Parathyroid adenoma (tissue), 2 donors: ENCODE measurements around the gene ZNF420.

ENCODE experiments used
- H2AFZ ChIP-seq: fragments of 300-600 bp; sonication (generic); one replicate; pipeline ENCODE4 v1.7.0; 2017; ENCODE audit warnings: antibody characterized with exemption, mild to moderate bottlenecking
- H3K27ac ChIP-seq: fragments of 300-600 bp; sonication (generic); one replicate; pipeline ENCODE4 v1.7.0; 2017
- H3K27me3 ChIP-seq: fragments of 300-600 bp; sonication (generic); one replicate; pipeline ENCODE4 v1.7.0; 2017; ENCODE audit warnings: low read length; ENCODE audit not compliant: control insufficient read depth, insufficient read depth
- H3K36me3 ChIP-seq: fragments of 300-600 bp; sonication (generic); one replicate; pipeline ENCODE4 v1.7.0; 2017; ENCODE audit warnings: low read length; ENCODE audit not compliant: control insufficient read depth, insufficient read depth
- H3K4me1 ChIP-seq: fragments of 300-600 bp; sonication (generic); one replicate; pipeline ENCODE4 v1.7.0; 2017; ENCODE audit warnings: control low read depth
- H3K4me2 ChIP-seq: fragments of 300-600 bp; sonication (generic); one replicate; pipeline ENCODE4 v1.7.0; 2017; ENCODE audit warnings: low read length
- H3K4me3 ChIP-seq: fragments of 300-600 bp; sonication (generic); one replicate; pipeline ENCODE4 v1.7.0; 2017; ENCODE audit warnings: low read depth, low read length
- H3K79me2 ChIP-seq: fragments of 300-600 bp; sonication (generic); one replicate; pipeline ENCODE4 v1.7.0; 2017; ENCODE audit warnings: control low read depth
- H3K9ac ChIP-seq: fragments of 300-600 bp; sonication (generic); one replicate; pipeline ENCODE4 v1.7.0; 2017; ENCODE audit warnings: mild to moderate bottlenecking
- H3K9me3 ChIP-seq: fragments of 300-600 bp; sonication (generic); one replicate; pipeline ENCODE4 v1.7.0; 2017; ENCODE audit warnings: low read length; ENCODE audit not compliant: control insufficient read depth
- CTCF ChIP-seq: fragments of 300-600 bp; sonication (generic); IDR thresholded peaks from one replicate; pipeline ENCODE4 v1.7.0; 2017; ENCODE audit warnings: antibody characterized with exemption, mild to moderate bottlenecking
- donor health status: primary hyperparathyroidism.

The ZNF420 gene

GRCh38 chr19:37078717-37079032 is 442 bp downstream of the ZNF420 start:
- H3K9me3 ChIP-seq, result no peaks in the 10 kb centered on the region
- peak overlapping the region; percentile 92 for H3K4me2 ChIP-seq
- H3K79me2 ChIP-seq, result peaks cover 20% of the 10 kb centered on the region
- no peak for TF ChIP-seq CTCF
- H3K27ac ChIP-seq, result peak overlapping the region; percentile 85
- H3K27me3 ChIP-seq, result no peaks in the 10 kb centered on the region
- H2AFZ ChIP-seq, result peak overlapping the region; percentile 97
- peak overlapping the region; percentile 86 for H3K4me3 ChIP-seq
- H3K9ac ChIP-seq, result peak overlapping the region; percentile 77
- H3K4me1 ChIP-seq, result peaks cover 8% of the 10 kb centered on the region
- H3K36me3 ChIP-seq, result no peaks in the 10 kb centered on the region

GRCh38 chr19:37079238-37079637 is 1.0 kb downstream of the ZNF420 start:
- Histone ChIP-seq H3K4me2 (peak overlapping the region; percentile 92), H3K4me1 (peaks cover 8% of the 10 kb centered on the region), H2AFZ (no peak overlapping the region), H3K27ac (no peak overlapping the region), H3K79me2 (peaks cover 20% of the 10 kb centered on the region), H3K36me3 (no peaks in the 10 kb centered on the region), H3K4me3 (peak overlapping the region; percentile 86), H3K9me3 (no peaks in the 10 kb centered on the region), H3K9ac (no peak overlapping the region), H3K27me3 (no peaks in the 10 kb centered on the region)
- TF ChIP-seq CTCF, result no peak

GRCh38 chr19:37082307-37082706 is 4.1 kb downstream of the ZNF420 start:
- no peaks in the 10 kb centered on the region for H3K9me3 ChIP-seq
- peaks cover 8% of the 10 kb centered on the region for H3K4me1 ChIP-seq
- no peaks in the 10 kb centered on the region for H3K27me3 ChIP-seq
- no peak overlapping the region for H2AFZ ChIP-seq
- peaks cover 2% of the 10 kb centered on the region for H3K36me3 ChIP-seq
- no peak overlapping the region for H3K27ac ChIP-seq
- H3K4me2 ChIP-seq, result no peak overlapping the region
- peaks cover 27% of the 10 kb centered on the region for H3K79me2 ChIP-seq
- no peak for TF ChIP-seq CTCF
- no peak overlapping the region for H3K9ac ChIP-seq
- H3K4me3 ChIP-seq, result no peak overlapping the region

- Histone ChIP-seq H3K4me1 (no peaks in the 10 kb centered on the region), H3K9me3 (no peaks in the 10 kb centered on the region), H2AFZ (no peak overlapping the region), H3K79me2 (peaks cover 27% of the 10 kb centered on the region), H3K27me3 (no peaks in the 10 kb centered on the region), H3K4me3 (no peak overlapping the region), H3K36me3 (peaks cover 5% of the 10 kb centered on the region), H3K9ac (no peak overlapping the region), H3K4me2 (no peak overlapping the region), H3K27ac (no peak overlapping the region)
- no peak for TF ChIP-seq CTCF
Measured at GRCh38 chr19:37087110-37087509, 8.9 kb downstream of the ZNF420 start.

GRCh38 chr19:37095859-37096258 is 17.6 kb downstream of the ZNF420 start:
- no peak for TF ChIP-seq CTCF
- no peak overlapping the region for H3K4me3 ChIP-seq
- no peaks in the 10 kb centered on the region for H3K9me3 ChIP-seq
- no peaks in the 10 kb centered on the region for H3K4me1 ChIP-seq
- no peak overlapping the region for H3K4me2 ChIP-seq
- H3K79me2 ChIP-seq, result peaks cover 4% of the 10 kb centered on the region
- no peaks in the 10 kb centered on the region for H3K27me3 ChIP-seq
- H3K36me3 ChIP-seq, result peaks cover 3% of the 10 kb centered on the region
- no peak overlapping the region for H2AFZ ChIP-seq
- H3K27ac ChIP-seq, result no peak overlapping the region
- H3K9ac ChIP-seq, result no peak overlapping the region
